Hematopoietic multipotent progenitor cell (in vitro differentiated cells): Measurements from ENCODE around the gene GDPD5. TPM values are rescaled to one million over a fixed set of nuclear protein-coding genes. Genes with fewer than 3 reads are reported as not detected.

Source experiments
- small RNA-seq: library from RNA; depleted of rRNA; stranded (forward); fragments of <200 nt; gene quantifications from one replicate; pipeline ENCODE3, GENCODE V24; 2012
- total RNA-seq: library from RNA; depleted of rRNA; stranded (reverse); fragments of >200 nt; gene quantifications from one replicate; pipeline ENCODE4 v1.2.3, GENCODE V29; 2012

The GDPD5 gene
- total RNA-seq, 1 donor: 5.7 TPM

Small RNA genes within 50 kb of the gene (small RNA-seq; reads per million reads assigned to genes)
- gene SNORD15A (not detected), gene SNORD15B (8,051 reads per million, percentile 100 among the genes with 10 or more reads in this experiment)

Other genes with a start within 250 kb of the GDPD5 start
- 195 TPM for gene ARRB1, start 174.3 kb downstream of the GDPD5 start, total RNA-seq
- 6,603 TPM for gene RPS3, start 126.4 kb downstream of the GDPD5 start, total RNA-seq
- gene KLHL35, start 92.7 kb downstream of the GDPD5 start, total RNA-seq: 1.6 TPM
- gene SERPINH1, start 36.3 kb upstream of the GDPD5 start, total RNA-seq: 92.4 TPM
- gene MAP6, start 143.1 kb upstream of the GDPD5 start, total RNA-seq: under 0.01 TPM
- under 0.01 TPM for gene MOGAT2, start 191.9 kb upstream of the GDPD5 start, total RNA-seq
- gene DGAT2, start 242.8 kb upstream of the GDPD5 start, total RNA-seq: 1.1 TPM